H1 (cell line): ENCODE data around the gene FANK1. TPM values are rescaled to one million over a fixed set of nuclear protein-coding genes. Genes with fewer than 3 reads are reported as not detected.
A peak's percentile ranks its signal among the peaks of the same experiment; 100 is the strongest.

Source experiments
- CHD7 ChIP-seq: fragments of 300-600 bp; sonication (generic); IDR thresholded peaks from 2 replicates; pipeline ENCODE4 v1.7.1; 2012; ENCODE audit warnings: low read length, moderate library complexity, mild to moderate bottlenecking, inconsistent platforms; ENCODE audit not compliant: insufficient replicate concordance
- CTCF ChIP-seq, 3 experiments: IDR thresholded peaks; 1 replicate in 2 of 3; 2 replicates in 1 of 3; pipeline versions ENCODE4 v1.5.1 to v1.6.1; 2011; ENCODE audit warnings: low read length in 3 of 3, mild to moderate bottlenecking in 3 of 3, inconsistent platforms in 2 of 3, low read depth in 1 of 3, moderate library complexity in 1 of 3; ENCODE audit not compliant: insufficient read depth in 1 of 3; ENCODE audit errors: control extremely low read depth in 1 of 3
- KDM5A ChIP-seq: fragments of 200-600 bp; IDR thresholded peaks from 2 replicates; pipeline ENCODE4 v1.7.1; 2012; ENCODE audit warnings: mild to moderate bottlenecking, low read length, inconsistent platforms, mixed read lengths
- RAD21 ChIP-seq, 2 experiments: IDR thresholded peaks in 1 of 2; conservative IDR thresholded peaks in 1 of 2; 2 replicates each; pipeline ENCODE4 v1.6.1; 2011; ENCODE audit warnings: low read depth in 2 of 2, low read length in 2 of 2, improper control_type of control experiment in 1 of 2, inconsistent platforms in 1 of 2, mild to moderate bottlenecking in 1 of 2, moderate library complexity in 1 of 2
- polyA plus RNA-seq, 7 experiments: library from polyadenylated mRNA; depleted of rRNA in 3 of 7; stranded (reverse) in 5 of 7; unstranded in 2 of 7; fragments of >200 nt in 5 of 7; fragments of 200-250 nt in 2 of 7; gene quantifications; 1 replicate in 5 of 7; 2 replicates in 1 of 7; 4 replicates in 1 of 7; pipeline versions ENCODE4 v1.2.1 to v1.2.3, GENCODE V29; 2011 to 2013; ENCODE audit warnings: missing spikeins in 2 of 7, mixed read lengths in 2 of 7
- total RNA-seq: library from RNA; stranded (reverse); fragmentation: NEBNext Ultra II Directional; extraction: Animal tissue kit (Norgen Biotek cat#: 25700); gene quantifications from 2 replicates; pipeline ENCODE4 v1.2.1, GENCODE V29; 2021

Gene FANK1
- total and polyA plus RNA-seq, 2 of the 8 experiments (the other 6 are each of a cell fraction or from before 2014, with no cell fraction given), result 1.2 TPM; not detected in 1

- TF ChIP-seq CHD7 (no peak), RAD21 (IDR thresholded peaks at IDR 0.05 in 1 of 2, conservative IDR thresholded peaks at IDR 0.05 in 1 of 2; ENCODE audit: low read depth in 2 of 2, low read length in 2 of 2) (peak; percentile 57 to 68), CTCF (IDR thresholded peaks at IDR 0.05; ENCODE audit: control extremely low read depth in 1 of 3, insufficient read depth in 1 of 3, low read depth in 1 of 3, low read length in 3 of 3) (peak; percentile 51 to 67 (median 51)), KDM5A (no peak)
- TF ChIP-seq, all 59 proteins: peak for 2
Measured at GRCh38 chr10:126013489-126014281, 117.3 kb downstream of the FANK1 start (continued).
